Measurements from ENCODE around the gene USP22. TPM values are rescaled to one million over a fixed set of nuclear protein-coding genes. Genes with fewer than 3 reads are reported as not detected.

USP22 gene
- total and polyA plus RNA-seq, 10 of the 15 experiments (the other 5 are each of a cell fraction or from before 2014, with no cell fraction given) = 10.8 to 218 (median 98.8) TPM

GRCh38 chr17:21005803-21006202, 37.0 kb downstream of the USP22 start (continued):
- TF ChIP-seq NR2C2 (IDR thresholded peaks at IDR 0.05; ENCODE audit: borderline replicate concordance, control insufficient read depth, insufficient read length, low read depth) (no peak), RBBP5 (conservative IDR thresholded peaks at IDR 0.05) (no peak)

- TF ChIP-seq POU2F2 (IDR thresholded peaks at IDR 0.05; ENCODE audit: borderline replicate concordance, low read depth, low read length) (no peak), POLR2A (IDR thresholded peaks at IDR 0.05; ENCODE audit: low read depth, low read length) (0 out of 2 replicates have a peak, but pooled peaks have one; percentile 7), NBN (IDR thresholded peaks at IDR 0.05) (no peak), RFX5 (IDR thresholded peaks at IDR 0.05; ENCODE audit: low read depth, low read length) (no peak)
- peaks cover 57 to 68% of the 10 kb centered on the region in 2 experiments for H3K36me3 ChIP-seq (ENCODE audit: control insufficient read depth in 2 of 2, insufficient read depth in 2 of 2, low read length in 1 of 2)
- RAD21 ChIA-PET (ENCODE audit: unreplicated experiment) = interaction anchor here (0.6 kb wide), 1 partner anchor 18 kb away, joined by 3 read pairs; no protein-coding TSS in a partner anchor
- H2AFZ ChIP-seq (ENCODE audit: control insufficient read depth, low read depth, low read length) = no peak overlapping the region
- H3K4me1 ChIP-seq (ENCODE audit: control insufficient read depth, insufficient read depth, low read length) = no peaks in the 10 kb centered on the region
- DNase-seq (ENCODE audit: low read depth, low spot score) = no peak
- FAIRE-seq = no peak
- WGBS (ENCODE audit: insufficient coverage, insufficient replicate concordance, low lambda C conversion rate, missing lambda C conversion rate) = 86% methylated on average over 4 of the region's 4 CpGs
- in situ Hi-C loops (cut with MboI) = no loop called here
- CTCF ChIA-PET = no interaction called here
- H3K9ac ChIP-seq (ENCODE audit: control insufficient read depth, insufficient read depth, low read length) = no peak overlapping the region
- no peaks in the 10 kb centered on the region for H3K27me3 ChIP-seq (replicated peaks in 1 of 2; ENCODE audit: control insufficient read depth in 2 of 2, insufficient read depth in 2 of 2, low read length in 1 of 2)
- no peak for ATAC-seq
- peaks cover 3% of the 10 kb centered on the region for H4K20me1 ChIP-seq (ENCODE audit: control insufficient read depth, insufficient read depth)
- POLR2A ChIA-PET = no interaction called here
- no peak overlapping the region for H3K4me3 ChIP-seq
- intact Hi-C loops (cut with micrococcal nuclease; ENCODE audit: unreplicated experiment) = no loop called here
- SMC1A ChIA-PET (ENCODE audit: uncharacterized antibody, unreplicated experiment) = no interaction called here
- no TSS peak for BruUV-seq (replicated peaks)
- H3K27ac ChIP-seq (ENCODE audit: control insufficient read depth, insufficient read depth) = no peak overlapping the region
- H3K79me2 ChIP-seq (ENCODE audit: control insufficient read depth, insufficient read depth, low read length) = no peaks in the 10 kb centered on the region
- no peaks in the 10 kb centered on the region for H3K9me3 ChIP-seq (replicated peaks; ENCODE audit: control insufficient read depth, insufficient read depth, low read length)
- no peak overlapping the region for H3K4me2 ChIP-seq (ENCODE audit: control insufficient read depth, insufficient read depth)
These were observed 37.4 kb downstream of the USP22 start for GRCh38 chr17:21005367-21005766.
